Retinal pigment epithelial cell (primary cell): ENCODE data around the gene TRIM66.

ENCODE experiments used
- DNase-seq: peaks from one replicate; pipeline ENCODE4 v3.0.0-alpha.2; 2010; ENCODE audit warnings: low read depth
- H3K4me3 ChIP-seq: 2 replicates; pipeline ENCODE4 v1.5.1; 2011; ENCODE audit warnings: mild to moderate bottlenecking, low read length, control low read depth, moderate library complexity
- TF ChIP-seq, protein P1 (sequence below): conservative IDR thresholded peaks from 2 replicates; pipeline ENCODE4 v1.5.1; 2011; ENCODE audit warnings: low read depth, low read length, control low read depth, inconsistent platforms

Gene TRIM66

DNA sequence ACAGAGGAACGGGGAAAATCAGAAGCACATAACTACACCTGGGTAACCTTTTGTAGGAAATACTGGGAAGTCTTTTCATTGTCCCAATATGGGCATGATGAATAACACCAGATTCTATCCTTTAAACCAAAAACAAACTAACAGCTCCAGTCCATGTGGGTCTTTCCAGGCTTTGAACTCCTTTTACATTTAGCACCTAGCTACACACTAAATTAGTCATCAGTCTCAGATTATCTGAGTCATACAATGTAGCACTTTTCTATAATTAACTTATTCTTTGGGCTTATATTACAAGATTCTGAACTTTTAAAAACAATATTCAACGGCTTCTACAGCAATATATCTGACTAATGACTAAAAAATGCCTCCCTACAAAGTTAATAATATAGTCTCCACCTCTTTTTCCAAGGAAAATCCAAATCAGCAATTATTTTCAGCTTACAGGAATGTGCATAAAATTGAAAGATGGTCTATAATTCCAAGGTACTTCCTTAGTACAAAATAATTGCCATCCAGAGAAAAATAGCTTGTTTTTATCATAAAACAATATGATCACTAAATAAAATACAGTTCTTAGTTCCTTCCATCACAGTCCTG is 114.8 kb downstream of the TRIM66 start:
- peak; percentile 78 for DNase-seq

DNA sequence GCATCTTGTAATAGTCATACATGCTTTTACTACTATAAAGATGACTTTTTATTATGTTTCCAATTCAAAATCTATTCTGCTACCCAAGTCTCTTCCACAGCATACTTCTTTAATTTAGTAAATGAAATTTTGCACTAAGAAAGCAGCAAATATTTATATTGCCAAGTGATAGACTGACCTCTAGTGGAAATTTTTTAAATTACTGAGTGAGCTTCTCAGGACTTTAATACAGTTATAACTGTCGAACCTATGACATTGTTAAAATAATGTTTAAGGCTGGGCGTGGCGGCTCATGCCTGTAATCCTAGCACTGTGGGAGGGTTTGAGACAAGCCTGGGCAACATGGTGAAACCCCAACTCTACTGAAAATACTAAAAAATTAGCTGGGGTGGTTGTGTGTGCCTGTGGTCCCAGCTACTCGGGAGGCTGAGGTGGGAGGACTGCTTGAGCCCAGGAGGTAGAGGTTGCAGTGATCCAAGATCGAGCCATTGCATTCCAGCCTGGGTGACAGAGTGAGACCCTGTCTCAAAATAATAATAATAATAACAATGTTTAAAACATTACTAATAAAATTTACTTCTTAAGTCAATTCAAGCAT is 115.8 kb downstream of the TRIM66 start:
- DNase-seq, result peak; percentile 18
- no peak overlapping the region for H3K4me3 ChIP-seq
- TF ChIP-seq, protein P1, sequence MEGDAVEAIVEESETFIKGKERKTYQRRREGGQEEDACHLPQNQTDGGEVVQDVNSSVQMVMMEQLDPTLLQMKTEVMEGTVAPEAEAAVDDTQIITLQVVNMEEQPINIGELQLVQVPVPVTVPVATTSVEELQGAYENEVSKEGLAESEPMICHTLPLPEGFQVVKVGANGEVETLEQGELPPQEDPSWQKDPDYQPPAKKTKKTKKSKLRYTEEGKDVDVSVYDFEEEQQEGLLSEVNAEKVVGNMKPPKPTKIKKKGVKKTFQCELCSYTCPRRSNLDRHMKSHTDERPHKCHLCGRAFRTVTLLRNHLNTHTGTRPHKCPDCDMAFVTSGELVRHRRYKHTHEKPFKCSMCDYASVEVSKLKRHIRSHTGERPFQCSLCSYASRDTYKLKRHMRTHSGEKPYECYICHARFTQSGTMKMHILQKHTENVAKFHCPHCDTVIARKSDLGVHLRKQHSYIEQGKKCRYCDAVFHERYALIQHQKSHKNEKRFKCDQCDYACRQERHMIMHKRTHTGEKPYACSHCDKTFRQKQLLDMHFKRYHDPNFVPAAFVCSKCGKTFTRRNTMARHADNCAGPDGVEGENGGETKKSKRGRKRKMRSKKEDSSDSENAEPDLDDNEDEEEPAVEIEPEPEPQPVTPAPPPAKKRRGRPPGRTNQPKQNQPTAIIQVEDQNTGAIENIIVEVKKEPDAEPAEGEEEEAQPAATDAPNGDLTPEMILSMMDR, result peak; percentile 46

More for the DNA sequence above, 114.8 kb downstream of the TRIM66 start:
- no peak overlapping the region for H3K4me3 ChIP-seq
- TF ChIP-seq, protein P1, result no peak

DNA sequence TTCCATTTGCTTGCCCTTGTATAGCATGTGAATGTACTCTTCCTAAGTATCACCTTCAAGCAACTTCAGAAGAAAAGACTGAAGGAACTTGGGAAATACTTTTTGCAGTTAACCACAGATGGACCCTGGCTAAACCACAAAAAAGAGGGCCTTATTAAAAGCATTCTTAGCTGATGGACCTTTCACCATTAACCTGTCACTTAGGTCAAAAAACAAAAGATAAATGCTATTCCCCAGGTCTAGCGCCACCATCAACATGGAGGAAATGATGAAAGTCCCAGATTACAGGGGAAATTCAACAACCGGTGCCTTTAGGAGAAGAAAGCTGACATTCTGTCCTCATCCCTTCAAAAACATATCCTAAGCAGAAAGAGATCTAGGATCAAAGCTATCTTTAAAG is 117.9 kb downstream of the TRIM66 start:
- TF ChIP-seq, protein P1, result no peak
- H3K4me3 ChIP-seq, result no peak overlapping the region
- DNase-seq, result no peak
